ENCODE results near the gene NRL.

The NRL gene

DNA sequence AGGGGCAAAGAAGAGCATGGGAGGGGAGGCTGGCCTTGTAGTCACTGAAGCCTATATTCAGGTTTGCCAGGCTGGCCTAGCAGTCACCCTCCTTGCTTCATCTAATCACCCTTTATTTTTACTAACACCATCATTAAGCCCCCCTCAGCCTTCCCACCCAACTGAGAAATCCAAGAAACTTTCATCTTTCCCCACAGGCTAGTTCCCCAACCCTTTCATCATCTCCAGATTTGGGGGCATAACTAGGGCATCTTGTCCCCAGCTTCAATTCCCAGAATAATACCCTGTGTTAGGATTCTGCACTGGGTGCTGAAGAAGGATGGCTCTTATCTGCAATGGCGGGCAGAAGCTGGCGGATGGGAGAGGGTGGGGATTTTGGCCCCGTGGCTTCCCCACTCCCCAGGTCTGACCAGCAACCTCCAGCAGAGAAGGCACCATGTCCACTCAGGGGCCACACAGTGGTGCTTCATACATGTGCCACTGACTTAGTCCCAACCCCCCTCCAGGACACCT is 13.7 kb downstream of the NRL start:
- DNase-seq (ENCODE audit: low read depth in 4 of 4, low spot score in 1 of 4), result no peak

DNA sequence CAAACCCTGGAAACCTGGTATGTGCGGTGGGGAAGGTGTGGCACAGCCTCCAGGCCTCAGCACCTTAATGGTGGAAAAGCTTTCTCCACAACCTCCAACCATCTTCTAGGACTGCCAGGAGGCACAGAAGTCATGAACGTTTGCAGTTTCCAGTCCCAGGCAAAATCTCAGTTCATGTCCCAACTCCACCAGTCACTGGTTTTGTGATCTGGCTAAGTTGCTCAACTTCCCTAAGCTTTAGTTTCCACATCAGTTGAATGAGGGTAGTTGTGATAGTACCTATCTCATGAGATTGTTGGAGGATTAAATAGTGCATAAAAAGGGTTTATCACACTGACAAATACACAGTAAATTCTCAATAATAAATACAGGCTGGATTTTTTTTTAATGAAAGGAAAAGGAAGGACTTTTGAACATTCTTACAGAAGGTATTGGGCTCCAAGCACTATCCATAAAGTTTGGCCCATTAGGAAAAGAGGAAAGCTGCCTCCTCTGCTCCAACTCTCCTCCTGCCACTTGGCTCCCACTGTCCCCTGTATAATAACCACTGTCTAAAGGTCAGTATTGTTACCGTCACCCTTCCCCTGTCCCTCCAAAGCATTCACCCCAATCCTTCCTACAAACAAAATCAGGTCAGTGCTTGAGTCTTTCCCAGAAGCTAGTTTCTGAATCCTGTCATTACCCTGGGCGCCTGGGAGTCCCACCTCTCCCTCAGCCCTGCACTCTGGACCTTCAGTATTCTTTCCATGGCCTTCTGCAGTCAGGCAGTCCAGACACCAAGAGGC is 14.4 kb downstream of the NRL start:
- DNase-seq (ENCODE audit: low read depth in 4 of 4, low spot score in 1 of 4), result no peak

DNA sequence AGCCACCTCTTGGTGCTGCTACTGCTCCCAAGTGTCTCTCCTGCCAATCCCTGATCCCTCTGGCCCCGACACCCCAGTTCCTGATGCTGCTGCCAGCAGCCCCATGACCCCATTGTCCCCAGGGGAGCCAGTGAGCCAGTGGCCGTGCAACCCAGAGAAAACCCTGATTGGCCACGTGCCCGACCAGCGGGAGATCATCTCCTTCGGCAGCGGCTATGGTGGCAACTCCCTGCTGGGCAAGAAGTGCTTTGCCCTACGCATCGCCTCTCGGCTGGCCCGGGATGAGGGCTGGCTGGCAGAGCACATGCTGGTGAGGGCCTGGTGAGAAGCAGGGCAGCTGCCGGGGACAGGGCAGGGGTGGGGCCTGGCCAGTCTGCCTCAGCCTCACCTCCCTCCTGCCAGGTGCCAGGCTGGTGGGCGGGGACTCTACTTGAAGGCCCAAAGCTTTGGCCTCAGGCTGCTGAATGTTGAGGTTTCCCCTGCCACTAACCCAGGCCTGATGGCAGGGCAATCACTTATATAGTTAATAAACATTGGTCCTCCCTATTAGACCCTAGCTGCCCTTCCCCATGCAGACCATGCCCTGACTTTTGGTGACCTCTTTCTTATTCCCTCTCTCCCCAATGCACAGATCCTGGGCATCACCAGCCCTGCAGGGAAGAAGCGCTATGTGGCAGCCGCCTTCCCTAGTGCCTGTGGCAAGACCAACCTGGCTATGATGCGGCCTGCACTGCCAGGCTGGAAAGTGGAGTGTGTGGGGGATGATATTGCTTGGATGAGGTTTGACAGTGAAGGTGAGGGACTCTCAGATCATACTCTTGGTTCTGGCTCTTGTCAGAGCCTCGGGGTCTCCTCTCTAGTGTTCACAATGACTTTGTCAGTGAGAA is 15.6 kb downstream of the NRL start:
- DNase-seq (ENCODE audit: low read depth in 4 of 4, low spot score in 1 of 4), result no peak

DNA sequence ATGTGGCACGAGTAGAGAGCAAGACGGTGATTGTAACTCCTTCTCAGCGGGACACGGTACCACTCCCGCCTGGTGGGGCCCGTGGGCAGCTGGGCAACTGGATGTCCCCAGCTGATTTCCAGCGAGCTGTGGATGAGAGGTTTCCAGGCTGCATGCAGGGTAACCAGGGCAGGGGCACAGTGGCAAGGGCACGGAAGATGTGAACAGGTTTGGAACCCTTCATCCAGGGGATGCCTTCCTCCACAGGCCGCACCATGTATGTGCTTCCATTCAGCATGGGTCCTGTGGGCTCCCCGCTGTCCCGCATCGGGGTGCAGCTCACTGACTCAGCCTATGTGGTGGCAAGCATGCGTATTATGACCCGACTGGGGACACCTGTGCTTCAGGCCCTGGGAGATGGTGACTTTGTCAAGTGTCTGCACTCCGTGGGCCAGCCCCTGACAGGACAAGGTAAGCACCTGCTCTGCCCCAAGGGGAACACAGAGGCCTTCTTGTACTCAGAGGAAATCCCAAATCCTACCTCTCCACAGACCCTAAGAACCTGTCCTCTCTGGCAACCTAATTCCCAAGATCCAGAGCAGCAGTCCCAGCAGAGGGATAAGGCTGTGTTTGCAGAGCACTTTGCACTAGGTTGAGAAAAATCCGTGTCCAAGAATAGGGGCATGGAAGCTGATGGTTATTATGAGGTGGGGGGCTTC is 16.4 kb downstream of the NRL start:
- no peak for DNase-seq (ENCODE audit: low read depth in 4 of 4, low spot score in 1 of 4)

DNA sequence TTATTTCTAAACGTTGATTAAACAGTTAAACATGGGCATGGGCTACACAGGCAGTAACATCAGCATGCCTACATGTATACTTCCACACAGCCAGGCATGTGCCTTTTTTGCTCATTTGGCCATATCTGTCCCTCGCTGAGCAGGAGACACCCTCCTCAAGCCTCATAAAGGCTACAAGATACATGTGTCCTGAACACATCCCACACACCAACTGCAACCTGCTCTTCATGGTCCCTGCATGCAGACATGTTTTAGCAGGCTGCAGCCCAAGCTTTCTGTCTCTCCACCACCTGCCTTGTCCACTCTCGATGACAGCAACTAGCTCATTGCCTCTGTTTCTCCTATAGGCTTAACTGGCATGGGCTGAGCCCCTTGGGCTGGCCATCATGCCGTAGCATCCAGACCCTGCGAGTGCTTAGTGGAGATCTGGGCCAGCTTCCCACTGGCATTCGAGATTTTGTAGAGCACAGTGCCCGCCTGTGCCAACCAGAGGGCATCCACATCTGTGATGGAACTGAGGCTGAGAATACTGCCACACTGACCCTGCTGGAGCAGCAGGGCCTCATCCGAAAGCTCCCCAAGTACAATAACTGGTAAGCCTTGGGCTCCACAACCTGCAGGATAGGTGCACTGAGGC is 18.1 kb downstream of the NRL start:
- no peak for DNase-seq (ENCODE audit: low read depth in 4 of 4, low spot score in 1 of 4)

DNA sequence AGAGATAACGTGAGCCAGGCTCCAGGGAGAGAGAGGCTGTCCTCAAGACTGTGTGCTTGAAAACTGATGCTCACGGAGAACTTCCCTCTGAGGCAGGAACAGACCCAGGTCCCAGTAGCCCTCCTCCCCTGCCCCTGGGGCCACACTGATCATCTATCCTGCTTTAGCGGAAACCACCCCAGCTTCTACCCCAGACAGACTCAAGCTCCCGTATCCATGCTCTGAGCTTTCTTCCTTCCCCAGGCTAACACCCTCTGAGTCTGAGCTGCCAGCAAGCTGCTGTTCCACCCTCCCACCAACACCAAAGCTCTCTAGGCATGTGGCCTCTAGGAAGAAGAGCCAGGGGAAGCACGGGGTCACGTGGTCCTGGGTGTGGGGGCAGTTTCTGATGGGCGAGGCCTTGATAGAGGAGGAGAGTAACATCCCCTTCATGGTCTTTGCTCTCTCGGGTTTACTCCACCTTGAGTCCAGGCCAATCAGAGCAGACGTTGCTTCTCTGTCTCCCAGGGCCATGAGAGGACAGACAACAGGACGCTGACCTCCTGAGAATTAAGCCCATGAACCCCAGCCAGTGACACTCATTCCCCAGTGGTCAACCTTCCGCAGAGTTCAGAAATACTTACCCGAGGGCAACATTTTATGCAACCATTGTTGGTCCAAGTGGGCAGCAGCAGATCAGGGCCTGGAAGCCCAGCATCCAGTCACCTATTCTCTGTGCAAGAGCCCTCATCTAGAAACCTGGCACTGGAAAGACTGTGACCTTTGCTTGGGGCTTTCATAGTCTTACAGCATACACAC is 19.3 kb downstream of the NRL start:
- DNase-seq (ENCODE audit: low read depth in 4 of 4, low spot score in 1 of 4), result peak in 2 of 4 experiments; percentile 36 to 61

DNA sequence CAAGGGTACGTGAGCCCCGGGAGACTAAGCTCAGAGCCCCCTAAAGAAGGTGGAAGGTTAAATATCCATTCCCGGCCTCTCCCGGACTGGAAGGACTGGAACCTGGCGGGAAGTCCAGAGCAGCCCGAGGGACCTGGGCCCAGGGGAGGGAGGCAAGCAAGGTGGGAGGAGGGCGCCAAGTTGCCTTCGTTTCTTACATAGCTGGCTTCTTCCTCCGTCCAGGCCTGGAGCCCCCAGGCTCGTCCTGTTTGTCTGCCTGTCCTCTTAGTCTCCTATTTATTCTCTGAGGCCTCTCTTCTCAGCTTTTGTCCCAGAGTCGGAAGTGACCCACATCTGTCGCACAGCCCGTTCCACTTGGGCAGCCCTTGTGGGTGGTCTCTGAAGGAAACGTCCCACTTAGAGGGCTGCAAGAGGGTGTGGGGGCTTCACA is 19.9 kb downstream of the NRL start:
- DNase-seq (ENCODE audit: low read depth in 4 of 4, low spot score in 1 of 4), result no peak

DNA sequence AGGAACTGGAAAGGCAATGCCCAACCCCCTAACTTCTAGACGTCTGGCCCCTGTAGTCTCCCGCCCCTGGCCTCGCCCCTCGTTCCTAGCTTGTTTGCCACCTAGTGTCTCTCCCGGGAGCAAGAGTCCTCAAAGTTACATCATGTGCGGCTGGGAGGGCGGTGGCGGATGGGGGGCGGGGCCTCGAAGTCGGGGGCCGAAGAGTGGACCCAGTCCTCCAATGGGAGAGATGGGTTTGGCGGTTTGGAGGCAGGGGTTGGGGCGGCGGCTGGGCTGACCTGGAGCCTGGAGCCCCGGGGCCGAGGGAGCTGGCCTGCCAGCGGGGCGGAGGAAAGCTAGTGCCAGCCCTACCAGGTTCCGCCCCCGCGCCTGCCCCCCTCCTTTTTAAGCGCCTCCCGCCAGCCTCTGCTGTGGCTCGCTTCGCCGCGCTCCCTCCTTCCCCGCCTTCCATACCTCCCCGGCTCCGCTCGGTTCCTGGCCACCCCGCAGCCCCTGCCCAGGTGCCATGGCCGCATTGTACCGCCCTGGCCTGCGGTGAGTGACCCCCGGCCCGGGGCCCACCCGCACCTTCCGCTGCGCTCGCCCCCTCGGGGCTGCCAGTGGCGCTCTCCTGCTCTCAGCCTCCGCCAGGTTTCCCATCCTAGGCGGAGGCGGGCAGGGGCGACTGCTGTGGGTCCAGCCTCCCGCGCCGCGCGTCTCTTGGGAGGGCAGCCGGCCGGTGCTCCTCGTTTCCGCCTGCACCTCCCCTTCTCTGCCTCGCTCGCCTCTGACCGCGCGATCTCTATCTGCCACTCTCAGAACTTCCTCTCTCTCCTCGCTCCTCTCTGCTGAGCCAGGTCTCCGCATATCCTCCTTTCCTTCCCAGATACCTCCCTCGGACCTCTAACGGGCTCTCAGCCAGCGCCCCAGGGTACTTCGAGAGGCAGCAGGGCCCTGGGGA is 20.6 kb downstream of the NRL start, which contains the start of gene PCK2:
PCK2 (plus strand) TSS at position 411 of the 940 bp plus-strand sequence; CDS start at position 506, 95 bp downstream.
- peak; percentile 60 to 92 (median 74) for DNase-seq (ENCODE audit: low read depth in 4 of 4, low spot score in 1 of 4)

DNA sequence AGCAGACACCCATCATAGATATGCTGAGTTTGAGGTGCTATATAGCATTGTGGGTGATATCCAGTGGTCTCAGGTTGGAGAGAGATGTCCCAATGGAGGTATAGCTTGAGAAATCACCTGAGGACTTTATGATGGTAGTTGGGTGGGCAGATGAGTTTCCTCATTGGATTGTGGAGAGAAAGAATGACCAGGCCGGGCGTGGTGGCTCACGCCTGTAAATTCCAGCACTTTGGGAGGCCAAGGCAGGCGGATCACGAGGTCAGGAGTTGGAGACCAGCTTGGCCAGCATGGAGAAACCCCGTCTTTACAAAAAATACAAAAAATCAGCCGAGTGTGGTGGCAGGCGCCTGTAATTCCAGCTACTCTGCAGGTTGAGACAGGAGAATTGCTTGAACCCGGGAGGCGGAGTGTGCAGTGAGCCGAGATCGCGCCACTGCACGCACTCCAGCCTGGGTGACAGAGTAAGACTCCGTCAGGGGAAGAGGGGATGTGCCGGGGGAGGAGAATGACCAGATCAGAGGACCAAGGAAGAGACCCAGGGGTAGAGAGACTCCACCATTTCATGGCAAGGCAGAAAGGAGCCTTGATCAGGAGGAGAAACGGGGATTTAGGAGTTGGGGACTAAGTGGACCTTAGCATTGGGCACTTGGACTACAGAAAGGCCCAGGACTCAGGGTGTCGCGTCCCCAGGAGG is 21.4 kb downstream of the NRL start:
- DNase-seq (ENCODE audit: low read depth in 4 of 4, low spot score in 1 of 4), result no peak

DNA sequence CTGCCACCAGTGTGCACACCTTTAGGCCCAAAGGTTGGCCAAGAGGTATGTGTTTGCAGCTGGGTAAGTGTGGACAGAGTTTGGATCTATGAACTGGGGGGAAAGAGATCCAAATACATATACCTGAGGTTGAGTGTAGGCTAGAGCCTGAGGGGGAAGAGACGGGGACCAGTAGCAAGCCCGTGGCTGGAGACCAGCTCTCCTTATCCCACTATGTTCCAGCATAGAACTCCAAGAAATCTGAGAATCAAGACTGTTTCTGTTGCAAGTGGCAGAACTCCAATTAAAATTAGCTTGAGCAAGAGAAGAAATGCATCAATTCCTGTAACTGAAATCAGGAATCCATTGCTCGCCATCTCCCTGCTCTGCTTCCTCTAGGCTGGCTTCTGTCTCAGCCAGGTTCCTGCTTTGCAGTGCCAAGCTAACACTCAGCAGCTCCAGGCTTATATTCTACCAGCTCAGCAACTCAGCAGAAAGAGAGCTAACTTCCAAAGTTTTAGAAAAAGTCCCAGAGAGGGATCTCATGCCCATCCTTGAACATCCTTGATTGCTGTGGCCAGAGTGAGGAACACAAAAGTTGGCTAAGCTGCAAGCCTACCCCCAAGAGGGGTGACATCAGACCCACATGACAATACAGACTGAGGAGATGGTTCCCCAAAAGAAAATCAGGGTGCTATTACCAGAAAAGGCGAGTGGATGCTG is 22.1 kb downstream of the NRL start:
- DNase-seq (ENCODE audit: low read depth in 4 of 4, low spot score in 1 of 4), result no peak

DNA sequence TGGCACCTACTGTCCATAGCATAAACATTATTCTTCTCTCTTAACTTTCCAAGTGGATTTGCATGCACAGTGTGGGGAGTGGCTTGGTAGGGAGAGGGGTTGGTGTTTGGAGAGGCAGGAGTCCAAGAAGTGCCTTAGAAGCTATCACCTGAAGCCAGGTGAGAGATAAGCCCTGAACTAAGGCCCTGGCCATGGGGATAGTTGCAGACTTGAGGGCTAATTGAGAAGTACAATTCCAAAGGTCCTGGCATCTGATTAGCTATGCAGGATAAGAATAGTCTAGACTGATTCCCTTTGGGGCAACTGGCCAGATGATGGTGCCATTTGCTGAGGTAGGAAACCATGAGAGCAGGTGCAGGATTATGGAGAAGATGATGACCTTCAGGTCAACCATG is 22.6 kb downstream of the NRL start:
- no peak for DNase-seq (ENCODE audit: low read depth in 4 of 4, low spot score in 1 of 4)

DNA sequence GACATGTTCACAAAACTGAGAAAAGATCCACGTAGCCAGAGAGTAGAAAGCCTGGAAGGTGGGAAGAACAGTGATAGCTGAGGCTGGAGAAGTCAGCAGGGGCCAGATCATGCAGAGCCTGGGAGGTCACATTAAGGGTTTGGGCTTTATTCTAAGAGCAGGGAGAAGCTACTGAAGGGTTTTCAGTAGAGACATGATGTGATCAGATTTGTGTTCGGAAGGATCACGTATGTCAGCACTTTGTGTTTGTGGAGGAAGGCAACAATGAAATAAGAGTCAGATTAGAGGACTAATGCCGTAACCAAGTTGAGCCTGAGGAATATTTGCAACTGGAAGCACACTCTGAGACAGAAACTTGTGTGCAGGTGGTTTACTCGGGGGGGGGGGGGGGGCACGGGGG is 24.9 kb downstream of the NRL start:
- DNase-seq (ENCODE audit: low read depth in 4 of 4, low spot score in 1 of 4), result no peak

DNA sequence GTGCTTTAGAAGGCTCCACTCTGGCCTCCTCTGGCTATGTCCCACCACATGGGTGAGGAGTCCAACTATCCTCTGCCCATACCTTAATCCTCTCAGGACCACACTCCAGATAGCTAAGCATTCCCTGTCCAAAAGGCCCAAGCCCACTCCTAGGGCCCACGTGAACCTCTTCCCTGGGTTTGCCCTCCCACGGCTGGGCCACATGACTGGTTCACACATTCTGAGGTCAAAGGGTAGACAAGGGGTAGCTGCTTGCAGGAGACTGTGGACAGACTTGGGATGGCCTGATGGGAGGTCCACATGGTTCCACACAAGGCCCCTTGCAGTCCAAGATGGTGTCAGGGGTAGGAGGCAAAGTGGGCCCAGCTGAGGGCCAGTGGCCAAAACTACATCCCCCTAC is 26.7 kb downstream of the NRL start:
- no peak for DNase-seq (ENCODE audit: low read depth in 4 of 4, low spot score in 1 of 4)

DNA sequence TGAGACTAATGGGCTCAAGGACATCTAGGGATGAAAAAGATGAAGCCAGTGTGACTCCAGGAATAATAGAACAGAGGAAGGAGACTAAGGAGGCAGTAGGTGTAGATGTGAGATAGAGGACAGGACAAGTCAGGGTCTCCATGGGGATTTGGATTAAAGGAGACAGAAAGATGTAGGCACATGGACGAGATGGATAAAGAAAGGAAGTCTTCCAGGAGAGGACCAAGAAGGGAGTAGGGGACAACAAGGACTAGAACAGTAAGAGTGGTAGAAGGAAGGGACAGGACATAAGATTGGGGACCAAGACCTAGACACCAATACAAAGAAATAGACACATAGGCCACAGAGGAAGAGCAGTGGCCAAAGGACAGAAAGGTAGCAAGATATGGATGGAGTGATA is 27.7 kb downstream of the NRL start:
- no peak for DNase-seq (ENCODE audit: low read depth in 4 of 4, low spot score in 1 of 4)

DNA sequence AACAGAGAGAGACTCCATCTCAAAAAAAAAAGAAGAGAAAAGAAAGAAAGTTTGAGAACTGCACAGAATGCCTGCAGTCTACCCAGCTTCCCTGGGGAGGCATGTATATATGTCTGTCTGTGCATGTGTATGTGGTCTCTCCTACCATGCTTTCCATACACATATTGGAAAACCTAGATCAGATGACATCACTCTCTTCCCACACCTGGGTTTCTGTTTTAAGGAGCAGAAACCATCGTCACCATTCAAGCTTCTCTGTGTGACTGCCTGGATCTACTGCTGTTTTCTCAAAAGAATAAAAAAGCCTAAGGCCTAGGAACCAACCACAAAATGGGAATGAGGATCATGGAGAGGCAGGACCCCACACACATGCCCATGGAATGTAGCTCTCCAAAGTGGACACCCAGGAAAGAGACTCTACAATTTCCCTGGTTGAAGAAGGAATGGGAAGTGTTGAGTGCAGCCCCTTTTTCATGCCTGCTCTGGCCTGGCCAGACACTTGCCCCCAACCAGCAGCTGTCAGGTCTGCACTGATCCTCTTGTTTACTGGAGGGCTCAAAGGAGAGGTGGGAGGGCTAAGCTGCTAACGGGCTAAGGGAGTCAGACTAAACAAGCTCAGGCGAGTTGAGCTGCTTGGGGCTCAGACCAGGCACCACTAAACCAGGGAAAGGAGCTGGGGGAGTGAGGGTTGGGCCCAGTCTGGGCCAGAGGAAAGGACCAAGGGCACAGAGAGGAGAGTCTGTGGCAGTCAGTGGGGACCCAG is 28.4 kb downstream of the NRL start:
- DNase-seq (ENCODE audit: low read depth in 4 of 4, low spot score in 1 of 4), result no peak

DNA sequence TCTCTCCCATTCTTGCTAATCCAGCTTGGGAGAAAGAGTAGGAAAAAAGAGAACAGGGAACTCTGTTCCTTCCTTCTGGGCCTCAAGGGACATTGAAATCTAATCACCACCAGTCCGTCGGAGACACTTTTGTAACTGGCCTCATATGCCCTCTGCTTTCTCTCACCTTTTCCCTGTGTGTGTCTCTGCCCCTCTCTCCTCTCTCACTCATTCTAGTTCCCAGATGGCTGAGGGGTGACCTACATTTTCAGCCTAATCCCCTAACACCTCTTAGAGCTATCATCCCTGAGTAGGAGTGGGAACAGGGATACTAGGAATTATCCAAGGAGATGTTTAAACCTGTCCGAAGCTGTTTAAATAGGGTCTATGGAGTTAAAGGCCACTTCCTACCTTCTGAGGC is 29.5 kb downstream of the NRL start:
- no peak for DNase-seq (ENCODE audit: low read depth in 4 of 4, low spot score in 1 of 4)

DNA sequence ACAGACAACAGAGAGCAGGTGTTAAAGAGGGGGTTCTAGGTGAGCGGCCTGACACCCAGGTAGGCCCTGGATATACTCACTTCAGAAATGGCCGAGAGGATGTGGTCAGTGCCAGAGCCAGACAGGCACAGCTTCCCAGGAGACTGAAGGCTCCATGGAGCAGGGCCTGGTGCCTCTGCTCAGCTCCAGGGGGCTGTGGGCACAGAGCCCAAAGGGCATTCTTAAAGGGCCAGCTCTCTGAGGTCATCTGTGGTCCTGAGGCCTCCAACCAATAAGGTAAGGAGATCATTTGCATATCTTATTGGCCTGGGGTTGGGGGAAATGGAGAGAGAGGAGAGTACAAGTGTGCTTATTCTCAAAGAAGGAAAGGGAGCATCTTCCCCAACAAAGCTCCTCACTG is 30.3 kb downstream of the NRL start:
- DNase-seq (ENCODE audit: low read depth in 4 of 4, low spot score in 1 of 4), result no peak
